Occipital lobe (tissue), 3 donors: ENCODE results near the gene ZNF558. TPM values are rescaled to one million over a fixed set of nuclear protein-coding genes. Genes with fewer than 3 reads are reported as not detected.
"Not testable (repeated sequence)": the region's sequence is repeated elsewhere in the genome, so short reads cannot be mapped to it uniquely, and the experiment has no call there.

ENCODE experiments used
- DNase-seq: peaks from one replicate; lab custom pipeline; 2025; lab: John Stamatoyannopoulos, UW
- small RNA-seq: library from RNA; depleted of rRNA; stranded (forward); fragments of <200 nt; gene quantifications from one replicate; pipeline ENCODE3, GENCODE V24; 2014
- total RNA-seq: library from RNA; depleted of rRNA; stranded (reverse); fragments of >200 nt; gene quantifications from one replicate; pipeline ENCODE4 v1.2.3, GENCODE V29; 2014

ZNF558 gene
- total RNA-seq, 1 donor from 2014 or later: 49.1 TPM

GRCh38 chr19:8806661-8807060, 25.4 kb downstream of the ZNF558 start:
- DNase-seq: no peak

- no peak for DNase-seq
Measured at GRCh38 chr19:8794823-8795222, 37.3 kb downstream of the ZNF558 start.

GRCh38 chr19:8773587-8773986, 58.5 kb downstream of the ZNF558 start:
- DNase-seq: not testable (repeated sequence)

GRCh38 chr19:8769265-8769664, 62.8 kb downstream of the ZNF558 start:
- DNase-seq: not testable (repeated sequence)

- DNase-seq: not testable (repeated sequence)
Measured at GRCh38 chr19:8767257-8767656, 64.8 kb downstream of the ZNF558 start.

Small RNA genes lying within 50 kb of the gene (small RNA-seq; reads per million reads assigned to genes)
- gene AC012616.1: not detected

Other genes starting within 250 kb of the ZNF558 start
- 46.0 TPM for gene ADAMTS10, start 221.6 kb downstream of the ZNF558 start, total RNA-seq
- gene NFILZ, start 201.7 kb downstream of the ZNF558 start, total RNA-seq: not detected
- not detected for gene ACTL9, start 133.5 kb downstream of the ZNF558 start, total RNA-seq
- not detected for gene OR2Z1, start 110.7 kb downstream of the ZNF558 start, total RNA-seq
- gene MBD3L1, start 73 bp upstream of the ZNF558 start, total RNA-seq: not detected
- not detected for gene MUC16, start 178.1 kb upstream of the ZNF558 start, total RNA-seq